SK-N-SH (cell line): Measurements from ENCODE around the gene ZDBF2.

ENCODE experiments used
- EZH2phosphoT487 ChIP-seq: fragments of 200-600 bp; sonication (generic); IDR thresholded peaks from 2 replicates; pipeline ENCODE4 v1.6.1; 2017; ENCODE audit warnings: low read depth, mixed run types, mild to moderate bottlenecking, antibody characterized with exemption, moderate library complexity, borderline replicate concordance
- FOXJ3 ChIP-seq: sonication (generic); formaldehyde crosslinking; IDR thresholded peaks from 2 replicates; pipeline ENCODE4 v1.5.1; 2020; ENCODE audit warnings: mild to moderate bottlenecking, missing genetic modification reagents
- MXI1 ChIP-seq: IDR thresholded peaks from 2 replicates; pipeline ENCODE4 v1.6.1; 2012; ENCODE audit warnings: mild to moderate bottlenecking, low read depth, low read length, improper control_type of control experiment
- POLR2AphosphoS5 ChIP-seq: IDR thresholded peaks from 2 replicates; pipeline ENCODE4 v1.6.1; 2012; ENCODE audit warnings: low read depth, low read length
- RAD21 ChIP-seq: IDR thresholded peaks from 2 replicates; pipeline ENCODE4 v1.6.1; 2012; ENCODE audit warnings: mild to moderate bottlenecking, low read length
- RFX5 ChIP-seq: IDR thresholded peaks from 2 replicates; pipeline ENCODE4 v1.6.1; 2012; ENCODE audit warnings: mild to moderate bottlenecking, improper control_type of control experiment, low read length
- SMC3 ChIP-seq: IDR thresholded peaks from 2 replicates; pipeline ENCODE4 v1.6.1; 2012; ENCODE audit warnings: low read depth, low read length, improper control_type of control experiment
- TAF1 ChIP-seq: IDR thresholded peaks from 2 replicates; pipeline ENCODE4 v1.6.1; 2012; ENCODE audit warnings: low read depth, mild to moderate bottlenecking, low read length, moderate library complexity, borderline replicate concordance
- TF ChIP-seq, protein P1 (sequence below): fragments of 200-600 bp; sonication (generic); IDR thresholded peaks from 2 replicates; pipeline ENCODE4 v1.6.1; 2017; ENCODE audit warnings: antibody characterized with exemption, mild to moderate bottlenecking, moderate library complexity
- TF ChIP-seq, protein P2 (sequence below): IDR thresholded peaks from 2 replicates; pipeline ENCODE4 v1.4.0; 2012; ENCODE audit warnings: low read depth

DNA sequence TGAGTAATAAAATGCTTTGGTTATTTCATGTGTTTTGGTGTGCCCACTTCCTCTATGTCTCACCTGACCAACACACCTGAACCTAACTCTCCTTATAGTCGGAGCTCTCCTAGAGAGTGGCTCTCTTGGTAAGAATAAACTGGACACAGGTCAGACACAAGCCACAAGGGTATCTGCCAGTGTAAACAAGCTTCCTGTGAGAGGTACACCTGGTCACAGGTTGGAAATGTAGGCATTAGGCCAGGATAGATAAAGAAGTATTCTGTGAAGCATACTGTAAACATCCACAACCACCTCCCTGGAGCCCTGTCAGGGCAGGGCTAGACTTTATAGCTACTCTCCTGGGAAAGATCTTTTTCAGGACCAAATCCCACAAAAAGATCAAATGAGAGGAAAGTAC, 69.4 kb downstream of the ZDBF2 start:
- TF ChIP-seq FOXJ3 (CRISPR knock-in tag), result no peak
- TF ChIP-seq MXI1, result no peak
- TF ChIP-seq, protein P1, sequence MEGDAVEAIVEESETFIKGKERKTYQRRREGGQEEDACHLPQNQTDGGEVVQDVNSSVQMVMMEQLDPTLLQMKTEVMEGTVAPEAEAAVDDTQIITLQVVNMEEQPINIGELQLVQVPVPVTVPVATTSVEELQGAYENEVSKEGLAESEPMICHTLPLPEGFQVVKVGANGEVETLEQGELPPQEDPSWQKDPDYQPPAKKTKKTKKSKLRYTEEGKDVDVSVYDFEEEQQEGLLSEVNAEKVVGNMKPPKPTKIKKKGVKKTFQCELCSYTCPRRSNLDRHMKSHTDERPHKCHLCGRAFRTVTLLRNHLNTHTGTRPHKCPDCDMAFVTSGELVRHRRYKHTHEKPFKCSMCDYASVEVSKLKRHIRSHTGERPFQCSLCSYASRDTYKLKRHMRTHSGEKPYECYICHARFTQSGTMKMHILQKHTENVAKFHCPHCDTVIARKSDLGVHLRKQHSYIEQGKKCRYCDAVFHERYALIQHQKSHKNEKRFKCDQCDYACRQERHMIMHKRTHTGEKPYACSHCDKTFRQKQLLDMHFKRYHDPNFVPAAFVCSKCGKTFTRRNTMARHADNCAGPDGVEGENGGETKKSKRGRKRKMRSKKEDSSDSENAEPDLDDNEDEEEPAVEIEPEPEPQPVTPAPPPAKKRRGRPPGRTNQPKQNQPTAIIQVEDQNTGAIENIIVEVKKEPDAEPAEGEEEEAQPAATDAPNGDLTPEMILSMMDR, result no peak
- no peak for TF ChIP-seq RFX5
- no peak for TF ChIP-seq TAF1
- no peak for TF ChIP-seq SMC3
- TF ChIP-seq POLR2AphosphoS5, result no peak
- TF ChIP-seq RAD21, result no peak
- TF ChIP-seq, protein P2, sequence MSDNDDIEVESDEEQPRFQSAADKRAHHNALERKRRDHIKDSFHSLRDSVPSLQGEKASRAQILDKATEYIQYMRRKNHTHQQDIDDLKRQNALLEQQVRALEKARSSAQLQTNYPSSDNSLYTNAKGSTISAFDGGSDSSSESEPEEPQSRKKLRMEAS, result no peak
- TF ChIP-seq EZH2phosphoT487, result no peak
